ENCODE data around the gene EFNB2. TPM values are rescaled to one million over a fixed set of nuclear protein-coding genes. Genes with fewer than 3 reads are reported as not detected.

The EFNB2 gene
- total and polyA plus RNA-seq, 5 experiments from 2014 or later = 0.12 to 0.49 (median 0.49) TPM; not detected in 2

DNA sequence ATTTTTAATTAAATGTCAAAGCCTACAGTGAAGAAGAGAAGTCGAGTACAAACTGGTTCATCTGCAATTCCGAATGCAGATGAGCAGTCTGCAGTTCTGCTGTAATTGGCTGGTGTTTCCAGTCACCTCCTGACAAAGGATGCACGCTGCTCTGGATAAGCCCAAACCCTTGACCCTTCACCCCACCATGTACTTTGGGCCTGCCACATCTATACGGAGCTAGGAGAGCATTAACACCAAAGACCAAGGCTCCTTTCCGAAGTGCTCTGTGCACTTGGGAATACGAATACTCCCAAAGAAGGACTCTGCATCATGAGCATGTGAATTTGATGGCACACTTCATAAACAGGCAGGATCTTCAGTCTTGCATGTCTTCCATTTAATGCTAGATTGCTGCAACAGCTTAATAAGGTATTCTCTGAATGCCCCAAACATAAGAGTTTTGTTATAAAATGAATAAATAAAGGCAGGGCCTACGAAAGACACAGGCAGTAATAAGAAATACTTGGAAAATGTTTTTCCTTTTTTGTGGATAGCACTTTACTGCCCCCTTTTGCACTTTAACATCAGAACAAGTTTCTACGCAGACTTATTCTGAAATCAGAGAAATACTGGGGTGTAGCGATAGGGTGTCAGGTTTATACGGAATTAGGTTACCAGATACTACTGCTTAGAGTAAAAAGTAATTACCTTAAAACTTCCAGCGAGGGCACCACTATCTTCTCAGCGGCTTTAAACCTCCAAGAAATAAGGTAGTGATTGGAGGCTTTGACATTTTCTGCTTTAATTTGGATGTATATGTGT is 15.0 kb downstream of the EFNB2 start:
- no peaks in the 10 kb centered on the region for H3K9me3 Mint-ChIP-seq
- no peaks in the 10 kb centered on the region for H3K4me1 Mint-ChIP-seq
- H3K4me3 Mint-ChIP-seq = no peak overlapping the region
- no peak overlapping the region for H3K27ac Mint-ChIP-seq
- DNase-seq (no peak), ATAC-seq (no peak)
- H3K27me3 Mint-ChIP-seq = peaks cover 9 to 47% (median 21%) of the 10 kb centered on the region in 5 donors
- H3K36me3 Mint-ChIP-seq = no peaks in the 10 kb centered on the region
- POLR2A ChIA-PET = no interaction called here

- Mint-ChIP-seq H3K27me3 (peaks cover 13 to 57% (median 27%) of the 10 kb centered on the region in 5 donors), H3K27ac (no peak overlapping the region), H3K9me3 (no peaks in the 10 kb centered on the region), H3K4me1 (no peaks in the 10 kb centered on the region), H3K36me3 (no peaks in the 10 kb centered on the region), H3K4me3 (no peak overlapping the region)
- POLR2A ChIA-PET = no interaction called here
- ATAC-seq (no peak), DNase-seq (no peak)
Measured at GRCh38 chr13:106518512-106518911, 16.9 kb downstream of the EFNB2 start.

DNA sequence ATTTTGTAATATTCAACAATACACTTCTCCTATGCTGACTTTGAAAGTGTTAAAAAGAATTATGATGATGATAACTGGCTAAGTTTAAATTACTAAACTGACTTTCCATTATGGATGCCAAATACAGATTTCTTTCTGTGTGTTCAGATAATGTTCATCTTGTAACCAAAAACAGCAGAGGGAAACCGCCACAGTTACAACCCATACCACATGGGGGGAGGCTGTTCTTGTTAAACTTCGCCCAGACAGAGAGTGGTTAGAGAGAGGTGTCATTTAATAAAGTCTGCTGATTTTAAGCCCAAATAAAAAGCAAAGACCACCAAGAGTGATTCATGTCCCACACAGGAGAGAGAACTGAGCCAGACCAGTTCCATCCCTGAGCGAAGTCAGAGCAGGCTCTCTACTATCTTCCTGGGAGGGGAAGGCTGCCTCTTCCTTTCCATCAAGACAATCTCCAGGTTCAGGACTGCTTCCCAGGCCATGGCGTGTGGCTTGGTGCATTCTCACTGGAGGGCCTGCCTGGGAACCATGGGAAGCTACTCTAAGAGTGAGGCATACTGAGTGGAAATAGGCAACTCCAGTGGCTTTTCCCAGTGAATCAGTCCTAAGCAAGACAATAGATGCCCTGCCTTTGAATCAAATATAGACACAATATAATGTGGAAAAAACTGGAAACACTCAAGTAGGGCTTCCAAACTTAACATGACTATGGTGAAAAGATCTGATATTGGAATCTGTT is 18.2 kb downstream of the EFNB2 start:
- DNase-seq = no peak
- no peak for ATAC-seq
- Mint-ChIP-seq H3K4me1 (no peaks in the 10 kb centered on the region), H3K36me3 (no peaks in the 10 kb centered on the region), H3K27me3 (peaks cover 11 to 51% (median 25%) of the 10 kb centered on the region in 5 donors), H3K9me3 (no peaks in the 10 kb centered on the region), H3K27ac (no peak overlapping the region), H3K4me3 (no peak overlapping the region)
- POLR2A ChIA-PET = no interaction called here

DNA sequence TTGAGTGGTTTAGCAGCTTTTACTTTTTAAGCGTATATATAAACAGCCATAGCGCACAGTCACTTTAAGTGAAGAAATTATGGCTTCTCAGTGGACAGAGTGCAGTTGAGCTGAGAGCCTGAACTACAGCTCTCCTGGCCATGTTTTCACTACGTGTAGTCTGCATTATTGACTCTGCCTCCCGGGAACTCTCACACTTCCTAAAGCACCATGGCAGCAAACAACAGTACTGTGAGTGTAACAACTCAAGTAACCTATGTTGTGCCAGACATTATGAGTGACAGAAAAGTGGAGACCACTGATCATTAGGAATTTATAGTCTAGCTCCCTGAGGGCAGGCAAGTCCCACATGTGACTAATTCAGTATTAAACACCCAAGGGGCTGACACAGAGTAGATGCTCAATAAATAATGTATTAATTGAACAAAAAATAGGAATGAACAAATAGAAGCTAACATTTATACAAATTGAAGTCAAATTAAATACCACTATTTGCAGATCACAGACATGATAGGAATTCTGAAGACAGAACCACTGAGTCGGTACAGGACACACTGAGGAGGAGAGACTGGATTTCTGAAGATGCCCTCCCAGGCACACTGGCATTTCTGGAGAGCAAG is 19.7 kb downstream of the EFNB2 start:
- POLR2A ChIA-PET = no interaction called here
- Mint-ChIP-seq H3K27ac (no peak overlapping the region), H3K9me3 (no peaks in the 10 kb centered on the region), H3K27me3 (peaks cover 11 to 52% (median 27%) of the 10 kb centered on the region in 5 donors), H3K4me1 (no peaks in the 10 kb centered on the region), H3K36me3 (no peaks in the 10 kb centered on the region), H3K4me3 (no peak overlapping the region)
- DNase-seq (no peak), ATAC-seq (no peak)

DNA sequence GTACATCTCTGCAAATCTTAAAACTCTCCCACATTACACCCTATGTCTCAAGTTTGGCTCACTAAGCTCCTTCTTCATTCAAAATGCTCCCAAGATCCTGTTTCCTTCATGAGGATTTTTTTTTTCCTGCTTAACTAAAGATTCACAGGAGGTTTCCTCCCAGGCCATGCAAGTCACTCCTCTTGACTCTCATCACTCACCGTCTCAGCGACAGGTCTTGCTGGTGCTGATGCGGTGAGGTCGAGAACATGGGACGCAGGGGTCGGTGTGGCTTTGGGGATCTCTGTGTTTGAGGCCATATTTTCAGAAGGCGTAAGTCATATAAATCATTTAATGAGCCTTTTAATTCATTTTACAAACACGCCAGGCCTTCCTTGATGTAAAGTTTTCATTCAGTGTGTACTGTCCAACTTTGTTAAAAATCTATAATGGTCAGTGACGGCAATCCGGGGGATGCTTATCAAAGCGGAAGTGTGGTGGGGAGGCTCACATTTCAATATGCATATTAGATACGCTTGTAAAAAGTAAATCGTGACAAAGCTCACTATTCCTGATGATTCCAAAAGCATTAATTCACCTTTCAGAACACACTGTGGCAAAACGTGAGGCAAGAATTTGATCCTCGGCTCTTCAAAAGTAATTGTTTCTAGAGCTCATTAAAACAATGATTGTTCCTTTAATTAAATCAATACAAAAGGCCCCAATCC is 20.4 kb downstream of the EFNB2 start:
- peaks cover 8 to 54% (median 23%) of the 10 kb centered on the region in 5 donors for H3K27me3 Mint-ChIP-seq
- ATAC-seq (no peak), DNase-seq (no peak)
- H3K9me3 Mint-ChIP-seq = no peaks in the 10 kb centered on the region
- H3K4me1 Mint-ChIP-seq = no peaks in the 10 kb centered on the region
- H3K4me3 Mint-ChIP-seq = no peak overlapping the region
- no peak overlapping the region for H3K27ac Mint-ChIP-seq
- POLR2A ChIA-PET = no interaction called here
- H3K36me3 Mint-ChIP-seq = no peaks in the 10 kb centered on the region

GRCh38 chr13:106513025-106513983 is 22.2 kb downstream of the EFNB2 start:
- no peaks in the 10 kb centered on the region for H3K4me1 Mint-ChIP-seq
- ATAC-seq = no peak
- no peak overlapping the region for H3K27ac Mint-ChIP-seq
- POLR2A ChIA-PET = no interaction called here
- H3K27me3 Mint-ChIP-seq = peaks cover 8 to 54% (median 22%) of the 10 kb centered on the region in 5 donors
- H3K4me3 Mint-ChIP-seq = no peak overlapping the region
- H3K36me3 Mint-ChIP-seq = no peaks in the 10 kb centered on the region
- H3K9me3 Mint-ChIP-seq = no peaks in the 10 kb centered on the region
- no peak for DNase-seq

- Mint-ChIP-seq H3K9me3 (no peaks in the 10 kb centered on the region), H3K27ac (no peak overlapping the region), H3K4me1 (peaks cover 0 to 3% (median 0%) of the 10 kb centered on the region in 4 donors), H3K27me3 (peaks cover 3 to 14% (median 7%) of the 10 kb centered on the region in 5 donors), H3K36me3 (no peaks in the 10 kb centered on the region), H3K4me3 (no peak overlapping the region)
- POLR2A ChIA-PET = no interaction called here
- no peak for DNase-seq
- no peak for ATAC-seq
Measured at GRCh38 chr13:106507560-106508274, 27.7 kb downstream of the EFNB2 start.

DNA sequence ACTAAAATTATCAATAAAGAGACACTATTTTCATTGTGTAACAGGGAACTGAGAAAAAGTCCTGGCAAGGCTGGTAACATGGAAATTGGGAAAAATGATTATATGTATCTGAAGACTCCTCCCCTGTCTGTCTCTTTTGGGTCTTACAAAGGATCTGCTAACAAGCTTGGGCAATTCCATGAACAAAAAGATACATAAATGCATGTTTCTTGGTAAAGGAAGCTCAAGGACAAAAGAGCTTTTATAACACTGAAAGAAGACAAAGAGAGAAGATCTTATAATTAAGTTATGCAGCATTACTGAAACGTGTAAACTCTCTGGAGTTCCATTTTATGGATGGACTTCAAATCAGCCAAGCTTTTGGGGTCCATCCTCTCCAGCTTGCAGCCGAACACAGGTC is 29.2 kb downstream of the EFNB2 start:
- peaks cover 0 to 3% (median 0%) of the 10 kb centered on the region in 4 donors for H3K4me1 Mint-ChIP-seq
- H3K27me3 Mint-ChIP-seq = peaks cover 3 to 19% (median 9%) of the 10 kb centered on the region in 5 donors
- POLR2A ChIA-PET = no interaction called here
- no peak overlapping the region for H3K4me3 Mint-ChIP-seq
- no peak for DNase-seq
- no peaks in the 10 kb centered on the region for H3K36me3 Mint-ChIP-seq
- H3K27ac Mint-ChIP-seq = no peak overlapping the region
- no peaks in the 10 kb centered on the region for H3K9me3 Mint-ChIP-seq
- no peak for ATAC-seq

DNA sequence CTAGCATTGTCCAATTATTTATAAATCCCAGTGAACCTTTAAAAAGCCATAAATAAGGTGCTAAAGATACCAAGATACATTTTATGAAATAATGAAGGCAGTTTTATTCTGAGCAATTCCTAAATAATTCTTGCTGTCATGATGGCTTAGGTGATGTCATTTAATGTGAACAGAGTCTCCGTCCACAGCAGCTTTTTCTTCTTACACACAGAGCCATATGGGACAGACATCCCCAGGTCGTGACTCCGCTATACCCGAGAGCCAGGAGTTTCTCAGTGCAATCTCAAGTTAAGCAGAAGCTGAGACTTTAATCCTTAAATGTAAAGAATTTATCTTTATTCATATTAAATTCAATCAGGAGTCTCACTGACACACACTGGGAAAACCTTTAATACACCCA is 29.7 kb downstream of the EFNB2 start:
- H3K4me1 Mint-ChIP-seq = peaks cover 0 to 3% (median 0%) of the 10 kb centered on the region in 4 donors
- POLR2A ChIA-PET = no interaction called here
- ATAC-seq = no peak
- H3K4me3 Mint-ChIP-seq = no peak overlapping the region
- DNase-seq = no peak
- H3K9me3 Mint-ChIP-seq = no peaks in the 10 kb centered on the region
- H3K36me3 Mint-ChIP-seq = no peaks in the 10 kb centered on the region
- peaks cover 3 to 13% (median 9%) of the 10 kb centered on the region in 5 donors for H3K27me3 Mint-ChIP-seq
- H3K27ac Mint-ChIP-seq = no peak overlapping the region

GRCh38 chr13:106505295-106505694 is 30.2 kb downstream of the EFNB2 start:
- no peak for DNase-seq
- H3K4me3 Mint-ChIP-seq = no peak overlapping the region
- no peaks in the 10 kb centered on the region for H3K36me3 Mint-ChIP-seq
- no peak for ATAC-seq
- POLR2A ChIA-PET = no interaction called here
- no peak overlapping the region for H3K27ac Mint-ChIP-seq
- H3K9me3 Mint-ChIP-seq = no peaks in the 10 kb centered on the region
- peaks cover 0 to 3% (median 0%) of the 10 kb centered on the region in 4 donors for H3K4me1 Mint-ChIP-seq
- peaks cover 4 to 16% (median 10%) of the 10 kb centered on the region in 5 donors for H3K27me3 Mint-ChIP-seq

GRCh38 chr13:106503730-106504453 is 31.6 kb downstream of the EFNB2 start:
- H3K36me3 Mint-ChIP-seq = no peaks in the 10 kb centered on the region
- no peaks in the 10 kb centered on the region for H3K9me3 Mint-ChIP-seq
- no peak overlapping the region for H3K27ac Mint-ChIP-seq
- peaks cover 4 to 22% (median 17%) of the 10 kb centered on the region in 5 donors for H3K27me3 Mint-ChIP-seq
- peaks cover 0 to 3% (median 0%) of the 10 kb centered on the region in 4 donors for H3K4me1 Mint-ChIP-seq
- H3K4me3 Mint-ChIP-seq = no peak overlapping the region
- POLR2A ChIA-PET = no interaction called here
- DNase-seq (no peak), ATAC-seq (no peak)

Measured in naive thymus-derived CD8-positive, alpha-beta T cell (primary cell).